ENCODE results near the gene LAMA2.
"Not testable (repeated sequence)": the region's sequence is repeated elsewhere in the genome, so short reads cannot be mapped to it uniquely, and the experiment has no call there.

The LAMA2 gene

GRCh38 chr6:129134535-129134934 lies 251.6 kb downstream of the LAMA2 start:
- no peak for DNase-seq

- DNase-seq, result no peak
Observed at GRCh38 chr6:129135451-129135850, 252.5 kb downstream of the LAMA2 start.

DNA sequence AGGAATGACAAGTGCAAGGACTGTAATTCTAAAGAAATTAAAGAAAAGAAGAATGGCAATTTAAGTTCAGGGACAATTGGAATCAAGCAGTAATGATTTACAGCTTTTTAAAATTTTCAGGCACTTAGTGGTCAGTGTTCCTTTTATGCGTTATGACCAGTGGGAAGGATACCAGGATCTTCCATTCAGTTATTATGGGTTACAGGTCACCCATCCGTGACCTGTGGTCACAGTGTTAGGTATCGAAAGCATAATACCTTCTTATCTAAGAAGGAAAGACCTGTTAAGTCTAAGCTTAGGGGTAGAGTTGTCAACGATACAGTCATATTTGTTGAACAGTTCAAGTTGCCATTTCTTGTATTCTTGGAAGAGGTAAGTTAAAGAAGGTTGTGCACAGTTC lies 253.8 kb downstream of the LAMA2 start:
- DNase-seq, result no peak

DNA sequence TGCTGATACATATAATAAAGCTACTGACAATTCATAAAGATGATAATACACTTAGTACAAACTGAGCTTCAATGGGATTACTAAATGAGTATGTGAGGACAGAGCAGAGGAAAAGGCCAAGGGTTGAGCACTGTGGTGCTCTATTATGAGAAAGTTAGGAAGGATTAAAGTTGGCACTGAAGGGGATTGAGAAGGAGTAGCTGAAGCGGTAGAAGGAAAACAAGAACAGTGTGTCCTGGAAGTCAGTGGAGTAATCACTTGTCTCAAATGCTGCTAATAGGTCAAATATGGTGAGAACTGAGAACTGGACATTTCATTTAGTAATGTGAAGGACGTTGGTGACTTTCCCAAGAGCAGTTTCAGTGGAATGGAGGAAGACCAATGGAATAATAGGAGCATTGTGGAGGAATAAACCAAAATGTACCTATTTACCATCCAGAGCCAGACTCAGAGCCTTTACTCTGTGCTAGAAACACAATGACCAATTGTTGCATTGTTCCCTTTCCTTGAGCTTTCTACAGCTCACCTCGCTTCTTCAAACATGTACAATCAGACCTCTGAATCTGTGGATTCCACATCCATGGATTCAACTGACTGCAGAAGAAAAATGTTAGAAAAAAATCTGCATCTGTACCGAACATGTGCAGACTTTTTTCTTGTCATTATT lies 255.9 kb downstream of the LAMA2 start:
- DNase-seq, result no peak

DNA sequence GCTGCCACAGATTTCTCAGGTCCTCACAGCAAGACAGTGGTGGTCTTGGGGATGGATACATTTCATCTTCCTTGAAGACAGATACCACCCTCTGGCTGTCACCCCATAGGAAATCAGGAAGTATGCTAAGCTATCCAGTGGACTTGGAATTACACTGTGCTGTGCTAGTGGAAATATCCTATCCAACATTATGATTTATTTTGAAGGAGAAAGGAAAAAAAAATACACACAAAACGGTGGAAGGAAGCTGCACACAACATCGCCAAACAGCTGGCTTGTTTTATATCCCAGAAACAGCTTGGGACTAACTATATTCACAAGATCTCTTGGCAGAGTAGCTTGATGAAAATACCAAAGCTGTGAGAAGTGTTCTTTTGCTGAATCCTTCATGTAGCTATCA lies 257.6 kb downstream of the LAMA2 start:
- no peak for DNase-seq

GRCh38 chr6:129141499-129141898 lies 258.6 kb downstream of the LAMA2 start:
- no peak for DNase-seq

DNA sequence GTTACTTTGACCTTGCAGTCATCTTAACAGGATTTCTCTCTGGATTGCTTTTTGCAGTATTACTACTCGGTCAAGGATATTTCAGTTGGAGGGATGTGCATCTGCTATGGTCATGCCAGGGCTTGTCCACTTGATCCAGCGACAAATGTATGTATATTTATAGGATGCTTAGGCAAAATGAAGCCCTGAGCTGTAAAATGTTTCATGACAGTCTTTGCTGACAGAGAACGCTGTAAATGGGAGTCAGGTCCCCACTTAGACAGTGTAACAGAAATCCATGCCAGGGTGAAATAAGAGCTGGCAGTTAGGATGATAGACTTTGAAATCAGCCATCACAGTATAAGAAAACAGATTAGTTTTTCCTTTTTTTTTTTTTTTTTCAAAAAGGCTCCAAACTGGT lies 264.0 kb downstream of the LAMA2 start:
- no peak for DNase-seq

GRCh38 chr6:129150507-129150906 lies 267.6 kb downstream of the LAMA2 start:
- DNase-seq, result no peak

DNA sequence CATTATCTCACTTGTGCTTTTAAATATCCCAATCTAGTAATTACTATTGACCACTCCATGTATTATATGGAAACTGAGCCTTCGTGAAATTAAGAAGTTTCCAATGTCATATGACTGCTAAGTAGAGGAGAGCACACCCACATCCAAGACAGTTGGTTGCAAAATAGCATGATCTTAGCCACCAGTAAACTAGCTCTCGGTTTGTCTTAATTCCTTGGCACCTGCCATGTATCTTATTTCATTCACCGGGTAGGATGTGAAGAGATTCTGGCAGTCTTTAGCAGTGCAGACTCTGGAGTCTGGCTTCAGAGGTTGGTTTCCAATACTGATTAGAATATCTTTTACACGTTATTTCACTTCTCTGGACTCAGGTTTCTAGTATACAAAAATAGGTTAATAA lies 270.3 kb downstream of the LAMA2 start:
- no peak for DNase-seq

- not testable (repeated sequence) for DNase-seq
Observed at GRCh38 chr6:129159242-129159641, 276.3 kb downstream of the LAMA2 start.

DNA sequence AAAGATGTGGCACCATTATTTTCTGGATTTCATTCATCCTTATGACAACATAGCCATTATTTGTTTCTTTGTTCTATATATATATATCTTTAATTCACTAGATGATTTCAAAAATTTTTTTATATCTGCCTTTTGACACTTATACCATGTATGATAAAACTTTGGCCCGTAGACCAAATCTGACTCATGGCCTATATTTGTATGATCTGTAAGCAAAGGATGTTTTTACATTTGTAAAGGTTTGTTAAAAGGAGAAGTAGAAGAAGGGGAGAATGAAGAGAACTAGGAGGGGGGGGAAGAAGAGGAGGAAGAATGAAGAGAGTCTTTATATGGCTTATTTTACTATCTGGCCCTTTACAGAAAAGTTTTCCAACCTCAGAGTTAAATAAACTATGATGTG lies 279.7 kb downstream of the LAMA2 start:
- DNase-seq, result no peak

DNA sequence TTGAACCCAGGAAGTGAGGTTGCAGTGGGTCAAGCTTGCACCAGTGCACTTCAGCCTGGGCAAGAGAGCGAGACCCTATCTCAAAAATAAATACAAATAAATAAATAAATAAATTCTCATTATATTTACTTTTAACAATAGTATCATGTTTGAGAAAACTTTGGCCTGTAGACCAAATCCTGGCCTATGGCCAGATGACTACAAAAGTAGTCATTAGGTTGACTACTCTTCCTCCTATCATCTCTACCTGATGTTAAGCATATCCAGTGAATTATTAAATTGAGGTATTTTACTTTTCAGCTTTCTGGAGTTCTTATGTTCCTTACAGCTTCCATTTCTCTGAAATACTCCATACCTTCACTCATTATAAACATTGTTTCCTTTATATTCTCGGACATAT lies 280.6 kb downstream of the LAMA2 start:
- no peak for DNase-seq

- no peak for DNase-seq
Observed at GRCh38 chr6:129164032-129164431, 281.1 kb downstream of the LAMA2 start.

DNA sequence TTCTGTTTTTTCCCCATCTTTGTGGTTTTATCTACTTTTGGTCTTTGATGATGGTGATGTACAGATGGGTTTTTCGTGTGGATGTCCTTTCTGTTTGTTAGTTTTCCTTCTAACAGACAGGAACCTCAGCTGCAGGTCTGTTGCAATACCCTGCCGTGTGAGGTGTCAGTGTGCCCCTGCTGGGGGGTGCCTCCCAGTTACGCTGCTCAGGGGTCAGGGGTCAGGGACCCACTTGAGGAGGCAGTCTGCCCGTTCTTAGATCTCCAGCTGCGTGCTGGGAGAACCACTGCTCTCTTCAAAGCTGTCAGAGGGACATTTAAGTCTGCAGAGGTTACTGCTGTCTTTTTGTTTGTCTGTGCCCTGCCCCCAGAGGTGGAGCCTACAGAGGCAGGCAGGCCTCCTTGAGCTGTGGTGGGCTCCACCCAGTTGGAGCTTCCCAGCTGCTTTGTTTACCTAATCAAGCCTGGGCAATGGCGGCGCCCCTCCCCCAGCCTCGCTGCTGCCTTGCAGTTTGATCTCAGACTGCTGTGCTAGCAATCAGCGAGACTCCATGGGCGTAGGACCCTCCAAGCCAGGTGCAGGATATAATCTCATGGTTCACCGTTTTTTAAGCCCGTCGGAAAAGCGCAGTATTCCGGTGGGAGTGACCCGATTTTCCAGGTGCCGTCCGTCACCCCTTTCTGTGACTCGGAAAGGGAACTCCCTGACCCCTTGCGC lies 289.5 kb downstream of the LAMA2 start:
- not testable (repeated sequence) for DNase-seq

DNA sequence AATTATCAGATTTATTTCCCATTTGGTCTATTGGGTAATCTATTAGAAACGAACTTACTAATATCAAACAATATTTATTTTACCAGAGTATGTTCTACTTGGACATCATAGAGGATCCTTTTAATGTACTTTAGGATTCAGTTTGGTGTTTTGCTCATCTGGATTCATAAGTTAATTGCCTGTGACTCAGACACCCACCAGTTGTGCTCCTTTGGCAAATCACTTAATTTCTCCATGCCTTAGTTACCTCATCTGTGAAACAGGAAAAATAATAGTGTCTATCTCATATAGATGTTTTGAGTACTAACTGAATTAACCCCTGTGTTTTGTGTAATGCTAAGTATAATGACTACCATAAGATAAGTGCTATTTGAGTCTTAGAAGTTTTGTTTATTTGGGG lies 292.1 kb downstream of the LAMA2 start:
- DNase-seq, result no peak

DNA sequence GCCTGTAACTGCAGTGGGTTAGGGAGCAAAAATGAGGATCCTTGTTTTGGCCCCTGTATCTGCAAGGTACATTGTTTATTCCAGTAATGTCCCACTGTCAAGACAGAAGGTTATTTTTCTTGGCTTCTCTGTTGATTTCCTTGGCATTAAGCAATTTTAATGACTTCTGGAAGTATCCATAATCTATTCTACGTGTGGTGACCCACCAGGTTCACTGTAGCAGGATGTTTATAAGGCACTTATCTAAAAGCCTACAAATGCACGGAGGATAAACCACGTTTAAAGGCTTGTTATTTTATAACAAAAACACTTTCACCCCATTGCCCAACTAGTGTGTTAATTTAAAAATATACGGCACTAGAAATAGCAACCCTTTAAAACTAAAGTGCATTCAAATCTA lies 294.9 kb downstream of the LAMA2 start:
- no peak for DNase-seq

GRCh38 chr6:129179283-129179682 lies 296.3 kb downstream of the LAMA2 start:
- no peak for DNase-seq

- DNase-seq, result no peak
Observed at GRCh38 chr6:129181001-129181400, 298.1 kb downstream of the LAMA2 start.

- DNase-seq, result no peak
Observed at GRCh38 chr6:129183187-129183591, 300.3 kb downstream of the LAMA2 start.

DNA sequence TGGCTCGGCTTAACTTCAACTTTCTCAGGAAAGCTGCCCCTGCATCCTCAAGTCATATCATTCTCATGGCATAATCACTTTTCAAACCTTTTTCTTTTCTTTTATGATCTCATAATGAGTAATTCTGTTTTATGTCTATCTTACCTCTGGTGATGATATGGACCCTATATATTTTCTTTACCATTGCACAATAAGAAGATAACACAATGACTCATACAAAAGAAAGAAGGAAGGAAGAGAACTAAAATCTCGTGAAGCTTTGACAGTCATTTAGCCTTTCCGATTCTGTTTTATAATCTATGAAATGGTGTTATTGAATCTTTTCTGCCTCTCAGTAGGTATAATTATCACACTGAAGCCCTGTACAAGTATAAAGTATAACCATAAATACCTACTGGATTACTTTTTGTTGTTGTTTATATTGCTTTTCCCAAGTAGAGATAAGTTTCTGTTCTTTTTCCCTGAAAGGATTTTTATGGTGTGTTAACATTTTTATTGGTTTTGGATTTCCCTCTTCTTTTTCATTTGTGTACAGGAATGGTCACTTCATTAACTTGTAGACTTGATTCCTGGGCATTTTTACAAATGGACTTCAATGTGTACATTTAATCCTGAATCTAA lies 300.9 kb downstream of the LAMA2 start:
- no peak for DNase-seq

DNA sequence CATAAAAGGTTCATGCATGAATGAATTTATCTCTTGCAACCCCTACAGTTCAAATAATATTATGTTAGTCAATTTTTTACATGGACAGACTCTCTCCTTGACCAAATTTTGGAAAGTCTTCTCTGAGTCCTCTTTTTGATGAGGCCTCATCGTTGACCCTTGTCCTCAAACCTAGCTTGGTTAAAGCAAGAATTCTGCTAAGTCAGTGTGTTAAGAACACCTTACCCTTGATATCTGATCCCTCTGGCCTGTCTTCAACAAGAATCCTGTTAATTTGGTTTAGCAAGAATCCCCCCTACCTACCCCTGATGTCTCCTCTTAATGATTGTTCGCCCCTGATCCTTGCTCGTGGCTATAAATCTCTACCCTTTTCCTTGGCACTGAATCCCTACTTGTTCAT lies 301.4 kb downstream of the LAMA2 start:
- no peak for DNase-seq

DNA sequence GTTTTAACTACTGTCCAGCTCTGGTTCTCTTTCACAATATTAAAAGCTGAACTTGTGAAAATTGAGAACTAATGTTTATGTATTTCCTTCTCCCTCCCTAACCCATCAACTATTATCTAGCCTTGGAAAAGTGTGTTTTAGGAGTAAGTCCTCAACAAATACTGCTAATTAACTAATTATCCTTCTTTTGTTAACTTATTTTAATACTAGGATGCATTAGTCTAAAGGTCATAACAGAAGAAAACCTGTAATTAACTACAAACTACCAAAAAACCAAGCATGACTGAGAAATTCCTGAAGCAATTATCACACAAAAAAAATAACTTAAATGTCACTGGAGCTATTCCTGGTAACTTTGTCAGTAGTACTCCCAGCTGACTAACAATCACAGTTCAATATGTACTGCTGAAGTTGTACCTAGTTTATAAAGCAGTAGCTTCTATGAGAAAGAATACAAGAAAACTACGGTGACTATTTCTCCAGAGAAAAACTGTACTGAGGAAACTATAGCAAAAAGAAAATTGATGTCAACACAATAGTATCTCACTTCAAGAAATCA lies 301.9 kb downstream of the LAMA2 start:
- no peak for DNase-seq

DNA sequence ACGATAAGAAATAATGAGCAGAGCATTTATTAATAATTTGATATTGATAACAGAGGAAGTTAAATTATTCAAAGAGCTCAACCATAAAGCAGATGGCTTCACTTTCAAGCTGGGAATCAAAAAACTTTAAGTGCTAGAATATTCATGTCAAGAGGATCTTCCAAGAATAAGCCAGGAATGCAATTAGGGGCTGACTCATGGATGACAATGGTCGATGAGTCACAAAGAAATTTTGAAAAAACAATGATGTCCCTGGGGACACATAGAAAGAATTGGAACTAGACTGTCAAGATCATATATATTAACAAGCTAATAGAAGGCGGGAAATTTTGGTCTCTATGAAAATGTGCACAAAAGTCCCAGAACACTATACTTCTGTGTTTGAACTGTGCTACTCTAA lies 304.1 kb downstream of the LAMA2 start:
- DNase-seq, result no peak

DNA sequence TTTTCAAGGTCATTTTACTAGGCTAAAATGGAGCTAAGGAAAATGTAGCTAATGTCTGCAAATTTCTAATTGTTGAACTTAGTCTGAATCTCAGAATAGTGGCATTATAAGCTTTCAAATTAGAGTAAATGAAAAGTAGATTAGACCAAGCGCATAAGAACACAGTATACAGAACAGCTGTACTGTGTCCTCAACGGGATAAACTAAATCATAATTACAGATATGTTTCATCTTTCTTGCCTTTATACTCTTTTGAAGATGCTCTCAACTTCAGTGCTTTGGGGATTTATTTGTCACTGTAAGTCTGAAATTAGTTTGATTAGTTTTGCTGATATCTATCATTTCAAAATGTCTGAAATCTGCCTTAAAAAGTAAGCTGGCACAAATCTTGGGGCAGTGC lies 305.4 kb downstream of the LAMA2 start:
- no peak for DNase-seq
